Erythroblast (primary cell): ENCODE results near the gene BRIP1.
"Not testable (repeated sequence)": the region's sequence is repeated elsewhere in the genome, so short reads cannot be mapped to it uniquely, and the experiment has no call there.

Source experiments
- DNase-seq, 2 experiments: peaks; one replicate each; lab custom pipeline; 2025; lab: John Stamatoyannopoulos, UW
- GATA1 ChIP-seq: IDR thresholded peaks from 2 replicates; pipeline ENCODE4 v1.6.1; 2011; ENCODE audit warnings: low read depth, mild to moderate bottlenecking, control low read depth, low read length, moderate library complexity
- POLR2A ChIP-seq: IDR thresholded peaks from 2 replicates; pipeline ENCODE4 v1.6.1; 2011; ENCODE audit warnings: mild to moderate bottlenecking, low read length

BRIP1 gene

DNA sequence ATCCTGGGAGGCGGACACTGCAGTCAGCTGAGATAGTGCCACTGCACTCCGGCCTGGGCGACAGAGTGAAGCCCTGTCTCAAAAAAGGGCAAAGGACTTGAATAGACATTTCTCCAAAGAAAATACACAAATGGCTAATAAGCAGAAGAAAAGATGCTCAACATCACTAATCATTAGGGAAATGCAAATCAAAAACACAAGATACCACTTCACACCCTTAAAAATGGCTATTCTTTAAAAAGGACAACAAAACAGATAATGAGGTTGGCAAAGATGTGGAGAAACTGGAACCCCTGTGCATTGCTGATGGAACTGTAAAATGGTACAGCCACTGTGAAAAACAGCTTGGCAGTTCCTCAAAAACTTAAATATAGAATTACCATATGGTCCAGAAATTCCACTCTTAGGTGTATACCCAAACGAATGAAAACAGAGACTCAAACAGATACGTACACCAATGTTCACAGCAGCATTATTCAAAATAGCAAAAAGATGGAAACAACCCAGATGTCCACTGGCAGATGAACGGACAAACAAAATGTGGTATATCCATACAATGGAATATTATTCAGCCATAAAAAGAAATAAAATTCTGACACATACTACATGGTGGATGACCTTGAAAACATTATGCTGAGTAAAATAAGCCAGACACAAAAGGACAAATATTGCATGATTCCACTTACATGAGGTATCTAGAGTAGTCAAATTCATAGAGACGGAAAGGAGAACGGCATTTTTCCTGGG, 35.5 kb downstream of the BRIP1 start:
- DNase-seq, result no peak
- TF ChIP-seq POLR2A, result no peak

DNA sequence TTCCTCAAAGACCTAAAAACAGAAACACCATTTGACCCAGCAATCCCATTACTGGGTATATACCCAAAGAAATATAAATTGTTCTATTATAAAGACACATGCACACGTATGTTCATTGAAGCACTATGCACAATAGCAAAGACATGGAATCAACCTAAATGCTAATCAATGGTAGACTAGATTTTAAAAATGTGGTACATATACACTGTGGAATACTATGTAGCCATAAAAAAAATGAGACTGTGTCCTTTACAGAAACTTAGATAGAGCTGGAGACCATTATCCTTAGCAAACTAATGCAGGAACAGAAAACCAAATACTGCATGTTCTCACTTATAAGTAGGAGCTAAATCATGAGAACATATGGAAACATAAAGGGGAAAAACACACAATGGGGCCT, 36.5 kb downstream of the BRIP1 start:
- DNase-seq, result not testable (repeated sequence)

DNA sequence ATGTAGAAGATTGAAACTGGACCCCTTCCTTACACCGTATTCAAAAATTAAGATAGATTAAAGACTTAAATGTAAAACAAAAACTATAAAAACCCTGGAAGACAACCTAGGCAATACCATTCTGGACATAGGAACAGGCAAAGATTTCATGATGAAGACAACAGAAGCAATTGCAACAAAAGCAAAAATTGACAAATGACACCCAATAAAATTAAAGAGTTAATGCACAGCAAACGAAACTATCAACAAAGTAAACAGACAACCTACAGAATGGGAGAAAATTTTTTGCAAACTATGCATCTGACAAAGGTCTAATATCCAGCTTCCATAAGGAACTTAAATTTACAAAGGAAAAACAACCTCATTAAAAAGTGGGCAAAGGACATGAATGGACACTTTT, 37.1 kb downstream of the BRIP1 start:
- not testable (repeated sequence) for DNase-seq

DNA sequence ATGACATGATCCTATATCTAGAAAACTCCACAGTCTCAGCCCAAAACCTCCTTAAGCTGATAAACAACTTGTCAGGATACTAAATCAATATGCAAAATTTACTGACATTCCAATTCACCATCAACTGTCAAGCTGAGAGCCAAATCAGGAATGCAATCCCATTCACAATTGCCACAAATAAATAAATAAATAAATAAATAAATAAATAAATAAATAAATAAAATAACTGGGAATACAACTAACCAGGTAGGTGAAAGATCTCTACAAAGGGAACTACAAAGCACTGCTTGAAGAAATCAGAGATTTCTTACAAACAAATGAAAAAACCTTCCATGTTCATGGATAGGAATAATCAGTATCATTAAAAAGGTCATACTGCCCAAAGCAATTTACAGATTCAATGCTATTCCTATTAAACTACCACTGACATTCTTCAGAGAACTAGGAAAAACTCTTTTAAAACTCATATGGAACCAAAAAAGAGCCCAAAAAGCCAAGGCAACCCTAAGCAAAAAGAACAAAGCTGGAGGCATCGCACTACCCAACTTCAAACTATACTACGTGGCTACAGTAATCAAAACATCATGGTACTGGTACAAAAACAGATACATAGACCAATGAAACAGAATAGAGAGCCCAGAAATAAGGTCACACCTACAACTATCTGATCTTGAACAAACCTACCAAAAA, 37.7 kb downstream of the BRIP1 start:
- TF ChIP-seq GATA1 (no peak), POLR2A (no peak)
- DNase-seq, result no peak

DNA sequence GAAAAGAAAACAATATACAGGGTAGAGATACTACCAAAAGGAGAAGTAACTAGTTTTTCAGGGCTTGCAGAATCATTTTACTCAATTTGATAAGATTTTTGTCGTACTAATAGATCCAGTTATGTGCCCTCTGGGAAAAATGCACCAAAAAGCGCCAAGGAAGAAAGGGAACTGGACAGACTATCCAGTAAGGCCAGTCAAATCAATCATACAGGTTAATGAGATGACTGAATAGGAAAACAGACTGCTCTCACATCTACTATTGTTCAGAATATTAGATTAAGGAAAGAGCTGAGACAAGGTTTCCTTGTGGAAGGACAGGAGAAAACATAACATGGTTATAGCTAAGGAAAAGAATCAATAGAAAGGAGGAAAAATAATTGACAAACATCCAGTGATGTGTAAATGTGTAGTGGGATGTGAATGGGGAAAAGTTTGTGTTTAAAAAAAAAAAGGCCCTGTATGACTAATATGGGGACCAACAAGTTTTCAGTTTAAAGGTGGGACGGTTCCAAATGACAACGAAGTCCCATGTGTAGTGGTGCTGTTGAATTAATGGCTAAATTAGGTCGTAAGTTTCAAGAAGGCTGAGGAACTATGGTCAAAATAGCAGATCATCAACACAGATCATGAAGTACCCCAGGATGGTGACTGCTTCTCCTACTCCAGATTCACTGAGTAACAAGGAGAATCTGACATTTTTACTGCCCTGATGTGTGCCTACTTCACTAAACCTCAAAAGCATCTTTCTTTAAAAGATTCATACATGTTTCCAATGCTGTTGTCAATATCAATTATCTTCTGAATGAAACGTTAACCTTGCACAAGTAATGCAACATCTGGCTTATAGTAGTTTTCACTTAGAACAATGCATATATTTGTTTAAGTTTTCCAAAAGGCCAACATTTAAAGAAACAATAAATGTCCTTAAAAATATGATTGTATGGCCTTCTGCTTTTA, 40.7 kb downstream of the BRIP1 start:
- TF ChIP-seq POLR2A (no peak), GATA1 (no peak)
- DNase-seq, result no peak

DNA sequence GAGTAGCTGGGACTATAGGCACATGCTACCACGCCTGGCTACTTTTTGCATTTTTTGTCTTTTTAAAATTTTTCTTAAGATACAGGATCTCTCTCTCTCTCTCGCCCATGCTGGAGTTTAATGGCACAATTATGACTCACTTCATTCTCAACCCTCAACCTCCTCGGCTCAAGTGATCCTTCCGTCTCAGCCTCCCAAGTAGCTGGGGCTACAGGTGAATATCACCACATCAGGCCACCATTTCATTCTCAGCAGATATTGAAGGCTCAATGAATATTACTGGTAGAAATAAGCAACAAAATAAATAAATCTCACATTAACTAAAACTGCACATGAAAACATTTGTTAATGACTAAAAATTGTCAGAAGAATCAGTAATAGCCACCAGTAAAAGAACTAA, 41.7 kb downstream of the BRIP1 start:
- no peak for DNase-seq
- TF ChIP-seq GATA1 (no peak), POLR2A (no peak)

DNA sequence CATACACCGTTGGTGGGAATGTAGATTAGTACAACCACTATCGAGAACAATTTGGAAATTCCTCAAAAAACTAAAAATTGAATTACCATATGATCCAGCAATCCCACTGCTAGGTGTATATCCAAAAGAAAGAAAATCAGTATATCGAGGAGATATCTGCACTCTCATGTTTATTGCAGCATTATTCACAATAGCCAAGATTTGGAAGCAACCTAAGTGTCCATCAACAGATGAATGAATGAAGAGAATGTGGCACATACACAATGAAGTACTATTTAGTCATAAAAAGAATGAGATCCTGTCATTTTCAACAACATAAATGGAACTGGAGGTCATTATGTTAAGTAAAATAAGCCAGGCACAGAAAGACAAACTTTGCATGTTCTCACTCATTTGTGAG, 44.1 kb downstream of the BRIP1 start:
- not testable (repeated sequence) for DNase-seq

DNA sequence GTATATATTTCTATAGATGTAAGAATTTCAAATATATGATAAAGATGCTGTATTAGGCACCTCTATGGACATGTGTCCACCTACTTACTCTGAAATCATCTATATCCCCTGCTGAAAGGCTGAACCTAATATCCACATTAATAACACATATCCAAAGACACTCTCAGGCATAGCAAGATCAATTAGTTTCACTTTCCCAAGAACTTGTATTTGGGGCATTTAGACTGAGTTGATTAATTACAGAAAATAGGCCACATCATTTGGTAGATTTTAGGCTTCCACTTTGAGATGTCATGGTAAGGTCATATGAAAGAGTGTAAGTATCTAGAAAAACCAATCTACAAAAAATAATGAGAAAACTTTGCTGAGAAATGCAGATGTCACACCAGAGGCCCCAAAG, 45.1 kb downstream of the BRIP1 start:
- no peak for TF ChIP-seq POLR2A
- no peak for TF ChIP-seq GATA1
- DNase-seq, result no peak

DNA sequence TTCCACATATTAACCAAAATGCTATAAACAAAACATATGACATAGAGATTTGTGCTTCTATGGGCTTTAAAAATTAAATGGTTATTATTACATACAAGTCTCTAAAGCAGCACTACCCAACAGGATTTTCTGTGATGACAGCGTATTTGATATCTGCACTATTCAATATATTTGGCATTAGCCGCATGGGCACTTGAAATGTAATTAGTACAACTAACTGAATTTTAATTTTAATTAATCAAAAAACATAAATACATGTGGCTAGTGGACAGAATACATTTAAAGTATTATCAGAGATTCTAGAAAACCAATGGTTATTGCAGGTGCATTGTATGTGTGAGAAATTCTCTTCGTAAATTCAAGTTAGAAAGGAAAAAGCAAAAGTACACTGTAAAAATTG, 45.9 kb downstream of the BRIP1 start:
- DNase-seq, result no peak
- TF ChIP-seq POLR2A (no peak), GATA1 (no peak)

DNA sequence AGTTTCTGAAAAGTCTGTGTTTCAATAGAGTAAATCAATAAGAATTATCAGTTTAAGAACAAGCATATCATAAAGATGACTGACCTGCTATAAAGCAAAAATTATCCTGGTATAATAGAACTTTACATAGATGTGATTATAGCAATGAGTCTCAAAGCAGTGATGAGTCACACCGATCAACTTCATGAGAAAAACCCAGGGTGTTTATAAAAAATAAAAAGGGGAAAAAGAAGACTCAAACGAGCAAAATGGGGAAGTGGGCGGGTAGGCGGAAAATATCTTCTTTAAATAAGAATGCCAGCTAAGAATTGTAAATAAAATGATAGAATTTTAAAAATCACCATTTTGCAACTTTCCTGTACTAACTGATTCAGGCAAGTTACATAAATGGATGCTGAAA, 46.8 kb downstream of the BRIP1 start:
- no peak for TF ChIP-seq GATA1
- TF ChIP-seq POLR2A, result no peak
- no peak for DNase-seq

DNA sequence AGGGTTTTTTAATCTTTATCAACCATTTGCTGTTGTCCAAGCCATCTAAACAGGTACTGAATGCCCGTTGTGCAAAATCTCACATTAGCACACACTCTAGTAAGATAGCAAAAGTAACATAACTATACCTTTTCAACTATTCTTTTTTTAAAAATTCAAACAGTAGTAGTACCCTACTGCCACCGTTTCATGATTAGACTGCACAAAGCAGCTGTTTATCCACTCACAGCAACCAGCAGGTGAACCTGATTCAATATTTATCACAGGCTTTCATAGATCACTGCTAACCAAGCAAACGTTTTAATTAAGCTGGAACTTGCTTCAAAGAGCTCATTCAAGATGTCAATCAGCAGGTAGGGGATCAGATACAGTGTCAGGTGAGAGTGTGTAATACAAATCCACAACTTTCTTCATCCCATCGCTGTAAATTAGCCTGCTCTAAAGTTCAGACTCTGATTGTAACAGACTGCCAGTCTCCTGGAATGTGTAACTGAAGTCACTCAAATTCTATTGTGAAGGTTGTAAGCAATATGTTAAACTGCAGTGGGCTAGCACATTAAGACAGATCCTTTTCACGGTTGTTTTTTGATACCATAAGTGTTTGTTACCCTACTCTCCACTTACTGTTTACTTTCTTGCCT, 47.3 kb downstream of the BRIP1 start:
- TF ChIP-seq GATA1, result no peak
- TF ChIP-seq POLR2A, result no peak
- no peak for DNase-seq

DNA sequence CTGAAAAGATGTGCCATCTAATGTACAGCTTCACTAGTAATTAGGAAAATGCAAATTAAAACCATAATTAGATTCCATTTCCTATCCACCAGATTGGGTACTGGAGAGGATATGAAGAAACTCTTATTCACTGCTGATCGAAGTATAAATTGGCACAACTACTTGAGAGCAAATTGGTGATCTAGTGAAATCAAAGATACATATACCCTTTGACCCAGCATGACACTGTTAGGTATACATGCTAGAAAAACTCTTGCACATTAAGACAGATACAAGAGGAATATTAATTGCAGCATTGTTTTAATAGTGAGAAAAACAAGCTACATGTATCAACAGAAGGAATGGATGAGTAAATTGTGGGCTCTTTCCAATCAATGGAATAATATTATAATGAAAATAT, 48.8 kb downstream of the BRIP1 start:
- TF ChIP-seq POLR2A (no peak), GATA1 (no peak)

DNA sequence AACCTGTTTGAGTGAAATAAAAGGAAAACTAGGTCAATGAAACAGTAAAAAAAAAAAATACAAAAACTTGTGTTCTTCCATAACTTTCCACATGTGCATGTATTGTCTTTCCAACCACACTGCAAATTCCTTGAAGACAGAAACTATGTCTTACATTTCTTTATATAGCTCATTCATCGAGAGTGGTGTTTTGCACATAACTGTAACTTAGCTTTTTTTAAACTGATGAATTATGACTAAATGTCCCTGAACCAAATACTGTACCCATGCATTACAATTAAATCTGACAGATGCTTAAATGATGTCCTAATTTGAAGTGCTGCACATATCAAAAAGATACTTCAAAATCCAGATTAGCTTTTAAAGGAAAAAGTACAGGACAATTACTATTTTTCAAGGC, 50.1 kb downstream of the BRIP1 start:
- no peak for TF ChIP-seq GATA1
- no peak for DNase-seq

More for the DNA sequence above, 48.8 kb downstream of the BRIP1 start:
- DNase-seq, result no peak

DNA sequence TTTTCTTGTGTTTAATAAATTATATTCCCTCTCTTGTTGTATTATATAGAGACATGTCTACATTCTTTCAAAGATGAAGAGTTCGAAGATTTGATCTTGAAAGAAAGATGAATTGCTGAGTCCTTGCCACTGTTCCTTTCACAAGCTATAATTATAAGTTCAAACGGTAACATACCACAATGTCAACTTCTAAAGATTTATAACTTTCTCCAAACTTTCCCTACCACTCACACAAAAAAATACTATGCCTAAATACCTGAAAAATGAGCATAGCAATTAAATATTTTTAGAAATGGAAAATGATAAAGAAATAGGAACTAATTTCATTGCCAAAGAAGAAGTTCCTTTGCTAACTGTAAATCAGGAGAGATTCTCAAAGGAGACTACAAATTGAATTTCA, 50.6 kb downstream of the BRIP1 start:
- TF ChIP-seq POLR2A (no peak), GATA1 (no peak)

More for the DNA sequence above, 50.6 kb downstream of the BRIP1 start:
- no peak for DNase-seq
